HG03520 (cell line): ENCODE data around the gene HS3ST4.
"Not testable (repeated sequence)": the region's sequence is repeated elsewhere in the genome, so short reads cannot be mapped to it uniquely, and the experiment has no call there.

ENCODE experiments used
- ATAC-seq: cut with Tn5 transposase; IDR thresholded peaks from one replicate; pipeline ENCODE4 v1.9.1; 2021; ENCODE audit warnings: mild to moderate bottlenecking, moderate library complexity; ENCODE audit not compliant: unreplicated experiment

HS3ST4 gene

GRCh38 chr16:25977121-25977520, 285.4 kb downstream of the HS3ST4 start:
- no peak for ATAC-seq

DNA sequence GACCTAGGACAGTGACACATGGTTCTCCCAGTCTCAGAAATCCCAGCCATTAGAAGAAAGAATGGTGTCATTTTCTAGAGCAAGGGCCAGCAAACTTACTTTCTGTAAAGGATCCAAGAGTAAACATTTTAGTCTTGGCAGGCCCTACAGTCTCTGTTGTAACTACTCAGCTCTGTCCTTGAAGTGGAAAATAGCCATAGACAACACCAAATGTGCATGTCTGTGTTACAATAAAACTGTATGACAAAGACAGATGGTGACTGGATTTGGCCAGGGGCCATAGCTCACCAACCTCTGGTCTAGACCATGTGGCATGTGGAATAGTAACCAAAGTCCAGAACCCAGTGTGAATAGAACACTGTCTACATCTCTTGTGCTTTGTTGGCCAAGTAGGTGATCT, 286.5 kb downstream of the HS3ST4 start:
- no peak for ATAC-seq

GRCh38 chr16:25988084-25988483, 296.3 kb downstream of the HS3ST4 start:
- ATAC-seq = no peak

GRCh38 chr16:25988882-25989281, 297.1 kb downstream of the HS3ST4 start:
- ATAC-seq = no peak

DNA sequence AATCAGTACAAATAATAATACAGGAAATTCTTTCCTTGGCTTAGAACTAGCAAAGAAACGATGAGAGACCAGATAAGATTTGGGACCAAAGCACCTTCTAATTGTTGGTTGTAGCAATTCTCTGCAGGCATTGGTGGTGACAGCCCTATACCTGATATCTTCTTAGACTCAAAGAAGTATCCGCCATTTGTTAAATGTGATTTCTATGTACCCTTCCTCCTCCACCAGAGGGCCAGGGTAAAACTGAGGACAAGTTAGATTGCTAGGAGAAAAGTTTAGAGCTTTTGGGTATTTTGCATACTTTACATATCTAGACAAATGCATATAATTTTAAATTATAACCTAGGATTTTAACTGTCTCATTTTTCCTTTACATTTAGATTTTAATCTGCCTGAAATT, 304.3 kb downstream of the HS3ST4 start:
- ATAC-seq = no peak

DNA sequence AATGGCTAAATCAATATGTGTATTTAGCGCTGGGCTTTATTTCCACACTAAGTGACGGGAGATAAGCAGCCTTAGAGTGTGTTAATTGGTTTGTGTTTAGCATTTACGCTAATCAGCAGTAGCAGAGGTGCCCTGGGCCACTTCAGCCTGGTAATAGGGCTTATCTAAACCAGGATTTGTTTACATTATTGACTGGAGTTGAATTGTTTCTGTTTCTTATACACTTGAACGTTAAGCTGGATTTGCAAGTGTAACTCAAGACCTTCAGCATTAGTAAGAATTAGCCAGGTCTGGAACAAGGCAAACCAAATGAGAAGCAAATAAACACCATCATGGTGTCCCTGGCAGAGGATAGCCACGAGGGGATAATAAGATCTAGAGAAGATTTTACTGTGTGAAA, 313.6 kb downstream of the HS3ST4 start:
- no peak for ATAC-seq

GRCh38 chr16:26012376-26012775, 320.6 kb downstream of the HS3ST4 start:
- ATAC-seq = no peak

- ATAC-seq = no peak
Observed at GRCh38 chr16:26015776-26016175, 324.0 kb downstream of the HS3ST4 start.

- no peak for ATAC-seq
Observed at GRCh38 chr16:26016989-26017388, 325.2 kb downstream of the HS3ST4 start.

DNA sequence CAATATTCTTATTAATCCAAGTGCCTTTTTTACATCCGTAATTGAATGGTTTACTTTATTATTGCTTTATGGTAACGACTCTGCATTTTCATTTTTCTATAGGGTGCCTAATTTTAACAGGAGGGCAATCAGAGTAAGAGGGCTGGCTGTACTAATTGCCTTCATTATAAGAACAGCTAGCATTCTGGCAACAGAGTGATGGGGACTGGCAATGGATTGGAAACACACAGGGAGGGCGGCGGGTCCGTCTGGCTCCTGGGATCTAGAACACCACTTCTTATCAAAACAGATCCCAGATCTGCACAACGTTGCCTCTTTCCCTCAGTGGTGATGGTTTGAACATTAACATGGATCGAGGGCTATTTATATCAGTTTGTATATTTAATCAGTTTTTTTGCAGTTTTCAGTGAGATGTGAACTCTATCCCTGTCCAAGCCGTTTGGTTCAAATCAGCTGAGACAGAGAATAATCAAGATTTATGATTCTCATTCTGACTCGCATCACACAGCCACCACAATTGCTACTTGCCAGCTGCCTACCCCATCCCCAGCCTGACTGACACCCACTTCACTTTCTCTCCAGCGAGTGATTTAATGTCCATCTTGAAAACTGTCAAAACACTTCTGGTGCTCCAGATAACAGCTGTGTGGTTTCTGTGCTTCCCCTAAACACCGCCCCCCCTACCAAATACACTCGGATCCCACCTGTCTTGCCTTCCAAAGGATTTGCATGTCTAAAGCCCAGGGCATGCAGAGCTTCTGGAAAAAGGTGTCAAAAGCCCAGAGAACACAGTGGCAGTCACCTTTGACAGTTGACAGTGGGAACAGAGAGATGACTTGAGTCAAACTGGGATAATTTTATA, 327.9 kb downstream of the HS3ST4 start:
- no peak for ATAC-seq

DNA sequence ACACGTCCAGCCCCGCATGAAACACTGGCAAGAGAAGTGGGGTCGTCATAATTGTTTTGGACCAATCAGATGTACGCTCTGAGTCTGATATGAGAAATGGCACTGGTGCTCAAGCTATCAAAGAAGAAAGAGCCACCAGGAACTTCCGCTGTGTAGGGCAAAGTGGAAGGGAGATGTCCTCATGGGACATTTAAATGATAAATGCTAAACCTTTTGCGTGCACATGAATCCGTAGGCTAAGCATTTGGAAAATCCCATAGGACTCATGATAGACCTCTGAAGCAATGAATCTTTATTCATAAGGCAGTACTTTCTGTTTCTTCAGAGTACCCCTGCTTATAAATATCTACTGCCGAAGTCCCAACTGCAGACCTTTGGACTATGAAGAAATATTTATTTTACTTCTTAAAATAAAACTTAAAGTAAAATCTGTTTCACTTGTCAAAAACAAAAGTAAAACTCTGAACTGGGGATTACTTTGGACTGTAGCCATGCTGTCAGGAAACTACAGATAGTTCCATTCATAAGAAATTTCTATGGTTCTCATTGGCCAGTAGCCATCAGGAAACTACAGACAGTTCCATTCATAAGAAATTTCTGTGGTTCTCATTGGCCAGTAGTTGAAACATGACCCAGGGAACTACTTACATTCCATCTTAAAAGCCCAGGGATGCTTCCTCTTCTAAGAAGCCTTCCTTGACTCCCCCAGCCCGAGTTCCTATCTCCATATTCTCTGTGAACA, 335.1 kb downstream of the HS3ST4 start:
- no peak for ATAC-seq

GRCh38 chr16:26031286-26031685, 339.5 kb downstream of the HS3ST4 start:
- no peak for ATAC-seq

DNA sequence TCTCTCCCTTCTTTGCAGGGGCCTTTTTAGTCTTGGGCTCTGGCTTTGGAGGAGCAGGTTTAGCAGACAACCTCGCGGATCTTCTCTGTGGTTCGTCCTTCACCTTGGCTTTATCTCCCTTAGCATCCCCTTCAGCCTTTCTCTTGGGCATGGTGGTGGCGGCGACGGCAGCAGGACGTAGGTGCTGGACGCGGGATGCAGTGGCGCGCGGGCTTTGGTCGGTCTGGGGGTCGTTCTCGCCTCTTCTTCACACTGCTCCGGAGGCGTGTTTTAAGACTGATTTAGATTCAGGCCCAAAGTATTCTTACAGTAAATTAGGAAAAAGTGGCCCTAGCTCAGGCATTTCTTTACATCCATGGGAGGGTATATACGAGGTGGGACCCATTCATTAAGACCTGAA, 340.9 kb downstream of the HS3ST4 start:
- not testable (repeated sequence) for ATAC-seq

- ATAC-seq = no peak
Observed at GRCh38 chr16:26041952-26042668, 350.4 kb downstream of the HS3ST4 start.

DNA sequence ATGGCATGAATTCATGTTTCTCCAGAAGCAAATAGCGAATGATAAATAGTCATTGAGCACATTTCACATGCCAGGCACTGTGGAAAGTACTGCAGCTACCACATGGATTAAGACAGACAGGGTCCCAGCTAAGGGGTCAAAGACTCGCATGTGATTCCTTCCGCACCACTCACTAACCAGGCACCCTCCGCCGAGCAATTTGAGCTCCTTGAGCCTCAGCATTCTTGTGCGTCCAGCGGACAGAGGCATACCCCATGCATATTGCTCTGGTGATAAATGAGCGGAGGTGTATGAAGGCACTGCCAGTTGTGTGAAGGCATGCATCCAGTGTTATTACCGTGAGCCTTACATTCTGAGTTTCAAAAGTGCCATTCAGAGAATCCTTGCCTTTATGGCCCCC, 358.7 kb downstream of the HS3ST4 start:
- ATAC-seq = no peak

- ATAC-seq = no peak
Observed at GRCh38 chr16:26051063-26051462, 359.3 kb downstream of the HS3ST4 start.

DNA sequence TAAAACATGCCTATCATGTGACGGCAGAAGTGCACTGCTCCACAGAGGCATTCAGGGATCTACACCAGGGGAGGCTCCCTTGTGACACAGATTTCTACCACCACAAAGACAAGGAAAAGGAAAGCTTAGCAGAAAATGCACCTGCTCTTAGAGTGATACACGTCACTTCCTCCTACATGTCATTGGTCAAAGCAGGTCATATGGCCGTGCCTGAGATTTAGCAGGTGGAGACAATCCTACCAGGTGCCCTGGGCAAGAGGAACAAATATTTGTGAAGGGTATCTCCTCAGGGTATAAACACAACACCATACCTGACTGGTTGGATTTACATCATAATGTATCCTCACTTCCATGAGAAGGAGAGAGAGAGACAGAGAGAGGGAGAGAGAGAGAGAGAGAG, 362.1 kb downstream of the HS3ST4 start:
- ATAC-seq = no peak

DNA sequence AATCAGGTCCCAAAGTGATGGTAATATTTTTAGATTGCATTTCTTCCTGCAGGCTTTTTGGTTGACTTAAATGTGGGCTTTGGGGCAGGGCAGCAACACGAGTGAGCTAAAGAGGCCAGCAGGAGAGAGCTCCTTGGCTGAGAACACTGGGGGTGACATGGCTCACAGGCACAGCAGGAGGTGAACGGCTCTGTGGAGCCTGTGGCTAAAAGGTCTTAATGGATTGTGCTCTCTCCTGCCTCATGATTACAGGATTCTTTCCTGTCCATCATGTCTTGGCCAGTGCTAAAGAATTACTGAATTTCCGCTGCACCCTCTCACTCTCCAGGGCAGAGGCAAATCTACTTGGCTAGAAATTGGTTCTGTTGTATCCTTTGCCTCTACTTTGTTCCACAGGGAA, 366.6 kb downstream of the HS3ST4 start:
- ATAC-seq = no peak

DNA sequence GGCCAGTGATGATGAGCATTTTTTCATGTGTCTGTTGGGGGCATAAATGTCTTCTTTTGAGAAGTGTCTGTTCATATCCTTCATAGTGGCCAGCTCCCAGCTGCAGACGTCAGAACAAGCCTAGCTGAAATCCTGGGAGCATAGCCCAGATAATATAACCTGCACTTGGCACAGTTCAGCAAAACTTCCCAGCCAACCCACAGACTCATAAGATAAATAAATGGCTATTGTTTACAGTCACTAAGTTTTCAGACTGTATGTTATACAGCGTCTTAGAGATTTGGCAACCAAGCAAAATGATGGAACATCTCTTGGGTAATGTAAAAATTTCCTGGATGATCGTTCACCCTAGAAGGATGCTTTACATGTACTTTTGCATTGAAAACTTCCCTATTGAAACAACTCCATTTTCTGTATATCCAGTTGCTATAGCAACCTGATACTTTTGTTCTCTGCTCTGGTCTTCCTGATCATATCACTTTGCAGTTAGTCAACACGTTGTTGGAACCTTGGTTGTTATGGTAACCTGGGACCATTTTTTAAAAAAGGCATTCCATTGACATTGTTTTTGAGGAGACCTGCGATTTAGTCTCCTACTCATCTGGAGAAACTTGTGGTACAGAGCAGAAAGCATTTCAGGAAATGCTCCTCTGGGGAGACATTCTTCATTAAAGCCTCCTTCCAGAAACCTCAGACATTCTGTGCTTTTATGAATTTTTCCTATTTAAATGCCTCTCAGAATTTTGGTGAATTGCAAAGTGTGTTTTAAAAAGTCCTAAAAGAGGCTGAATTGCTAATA, 378.7 kb downstream of the HS3ST4 start:
- no peak for ATAC-seq

- ATAC-seq = no peak
Observed at GRCh38 chr16:26071101-26071866, 379.5 kb downstream of the HS3ST4 start.
